SK-N-SH (cell line): ENCODE measurements around the gene SUV39H2. TPM values are rescaled to one million over a fixed set of nuclear protein-coding genes. Genes with fewer than 3 reads are reported as not detected.
A peak's percentile ranks its signal among the peaks of the same experiment; 100 is the strongest.

ENCODE experiments used
- CTCF ChIA-PET: fragments of 300-600, 350-600 bp; formaldehyde crosslinking; extraction: SDS; loops from one replicate; lab custom pipeline; 2021; lab: Yijun Ruan, JAX
- POLR2A ChIA-PET: fragments of 350-600 bp; sonication (Branson Sonifier 250); formaldehyde crosslinking; extraction: SDS; loops from one replicate; lab custom pipeline; 2020; ENCODE audit warnings: antibody characterized with exemption, inconsistent platforms; lab: Yijun Ruan, JAX
- DNase-seq: peaks from one replicate; pipeline ENCODE4 v3.0.0; 2012
- H2AFZ ChIP-seq: fragments of 200-600 bp; sonication (generic); 2 replicates; pipeline ENCODE4 v1.8.1; 2016; ENCODE audit warnings: antibody characterized with exemption, mild to moderate bottlenecking, low read depth
- H3F3A ChIP-seq: fragments of 200-600 bp; sonication (generic); replicated peaks from 2 replicates; pipeline ENCODE3; 2016; ENCODE audit warnings: antibody characterized with exemption, mild to moderate bottlenecking; ENCODE audit not compliant: insufficient read depth
- H3K27ac ChIP-seq, 2 experiments: fragments of 200-500 bp in 1 of 2; fragments of 200-600 bp in 1 of 2; sonication (Bioruptor generic) in 1 of 2; sonication (generic), shearing (Covaris generic) in 1 of 2; 2 replicates each; pipeline versions ENCODE4 v1.5.1 to v1.6.1; 2014 to 2016; ENCODE audit warnings: low read depth in 2 of 2, inconsistent platforms in 1 of 2, low read length in 1 of 2, mild to moderate bottlenecking in 1 of 2, mixed read lengths in 1 of 2
- H3K27me3 ChIP-seq: fragments of 200-600 bp; sonication (generic), shearing (Covaris generic); 2 replicates; pipeline ENCODE4 v1.6.1; 2016; ENCODE audit warnings: mixed run types; ENCODE audit not compliant: insufficient read depth
- H3K36me3 ChIP-seq, 2 experiments: fragments of 200-500 bp in 1 of 2; fragments of 200-600 bp in 1 of 2; sonication (Bioruptor generic) in 1 of 2; sonication (generic) in 1 of 2; replicated peaks in 1 of 2; 2 replicates each; pipeline versions ENCODE3 to v1.5.1; 2014 to 2016; ENCODE audit warnings: low read length in 1 of 2, mild to moderate bottlenecking in 1 of 2; ENCODE audit not compliant: insufficient read depth in 2 of 2, control insufficient read depth in 1 of 2
- H3K4me1 ChIP-seq, 2 experiments: fragments of 200-500 bp in 1 of 2; fragments of 200-600 bp in 1 of 2; sonication (Bioruptor generic) in 1 of 2; sonication (generic), shearing (Covaris generic) in 1 of 2; 2 replicates each; pipeline versions ENCODE4 v1.5.1 to v1.6.1; 2014 to 2016; ENCODE audit warnings: low read depth in 1 of 2, low read length in 1 of 2, mixed run types in 1 of 2; ENCODE audit not compliant: insufficient read depth in 2 of 2, control insufficient read depth in 1 of 2
- H3K4me2 ChIP-seq: fragments of 200-600 bp; sonication (generic), shearing (Covaris generic); 2 replicates; pipeline ENCODE4 v1.6.1; 2017; ENCODE audit warnings: mixed run types
- H3K4me3 ChIP-seq, 2 experiments: fragments of 200-500 bp in 1 of 2; fragments of 200-600 bp in 1 of 2; sonication (Bioruptor generic) in 1 of 2; sonication (generic), shearing (Covaris generic) in 1 of 2; 2 replicates each; pipeline versions ENCODE4 v1.5.1 to v1.8.1; 2014 to 2016; ENCODE audit warnings: low read depth in 2 of 2, inconsistent platforms in 1 of 2, low read length in 1 of 2, mild to moderate bottlenecking in 1 of 2, mixed read lengths in 1 of 2, moderate library complexity in 1 of 2
- H3K79me2 ChIP-seq: fragments of 200-600 bp; sonication (generic); 2 replicates; pipeline ENCODE4 v1.8.1; 2017; ENCODE audit warnings: mild to moderate bottlenecking; ENCODE audit not compliant: insufficient read depth
- H3K9ac ChIP-seq: fragments of 200-600 bp; sonication (generic); 2 replicates; pipeline ENCODE4 v1.6.1; 2017; ENCODE audit warnings: mixed run types
- H3K9me2 ChIP-seq: fragments of 200-600 bp; sonication (generic); 2 replicates; pipeline ENCODE4 v1.6.1; 2017; ENCODE audit warnings: mixed run types
- H3K9me3 ChIP-seq: fragments of 200-600 bp; sonication (generic); 2 replicates; pipeline ENCODE4 v1.6.1; 2017; ENCODE audit warnings: mixed run types, mild to moderate bottlenecking, moderate library complexity
- H4K20me1 ChIP-seq: fragments of 200-600 bp; sonication (generic); 2 replicates; pipeline ENCODE4 v1.6.1; 2017; ENCODE audit warnings: mild to moderate bottlenecking, mixed run types; ENCODE audit not compliant: insufficient read depth
- FOXJ3 ChIP-seq: sonication (generic); formaldehyde crosslinking; IDR thresholded peaks from 2 replicates; pipeline ENCODE4 v1.5.1; 2020; ENCODE audit warnings: mild to moderate bottlenecking, missing genetic modification reagents
- GABPA ChIP-seq: IDR thresholded peaks from 2 replicates; pipeline ENCODE4 v1.4.0; 2012; ENCODE audit warnings: low read depth, mild to moderate bottlenecking
- MAX ChIP-seq: IDR thresholded peaks from 2 replicates; pipeline ENCODE4 v1.4.0; 2012; ENCODE audit warnings: low read depth
- MEF2A ChIP-seq: IDR thresholded peaks from 2 replicates; pipeline ENCODE4 v1.4.0; 2012; ENCODE audit warnings: low read depth, borderline replicate concordance
- MXI1 ChIP-seq: IDR thresholded peaks from 2 replicates; pipeline ENCODE4 v1.6.1; 2012; ENCODE audit warnings: mild to moderate bottlenecking, low read depth, low read length, improper control_type of control experiment
- PBX3 ChIP-seq: IDR thresholded peaks from 2 replicates; pipeline ENCODE4; 2012
- RAD21 ChIP-seq: IDR thresholded peaks from 2 replicates; pipeline ENCODE4 v1.6.1; 2012; ENCODE audit warnings: mild to moderate bottlenecking, low read length
- RFX5 ChIP-seq: IDR thresholded peaks from 2 replicates; pipeline ENCODE4 v1.6.1; 2012; ENCODE audit warnings: mild to moderate bottlenecking, improper control_type of control experiment, low read length
- RXRA ChIP-seq: IDR thresholded peaks from 2 replicates; pipeline ENCODE4 v1.4.0; 2012; ENCODE audit warnings: low read depth, mild to moderate bottlenecking, borderline replicate concordance
- USF2 ChIP-seq: fragments of 150-350 bp; IDR thresholded peaks from 2 replicates; pipeline ENCODE4 v1.6.1; 2017; ENCODE audit warnings: antibody characterized with exemption, low read length, low read depth, borderline replicate concordance
- WGBS: methylation state at CpG from one replicate; pipeline ENCODE4 v1.1.6; 2017; ENCODE audit warnings: low lambda C conversion rate; 5-methylcytosine and 5-hydroxymethylcytosine counted together
- polyA plus RNA-seq, 3 experiments: library from polyadenylated mRNA; depleted of rRNA; stranded (reverse); fragments of >200 nt; gene quantifications; 2 replicates each; pipeline ENCODE4 v1.2.3, GENCODE V29; 2012

The SUV39H2 gene
- polyA plus RNA-seq, 1 of the 3 experiments (the other 2 are of a cell fraction) = 4.6 TPM

- H3K9me3 ChIP-seq = no peaks in the 10 kb centered on the region
- H3K36me3 ChIP-seq = peaks cover 9 to 11% of the 10 kb centered on the region in 2 experiments
- CTCF ChIA-PET = no interaction called here
- H3K9ac ChIP-seq = peak overlapping the region; percentile 90; the same call in 1 of the 2 replicates
- TF ChIP-seq RAD21 (no peak), RXRA (no peak), FOXJ3 (CRISPR knock-in tag) (no peak), USF2 (no peak), GABPA (no peak), PBX3 (no peak), MEF2A (no peak)
- no peak overlapping the region for H2AFZ ChIP-seq
- peak overlapping the region; percentile 4 to 88; a peak in 2 of 4 replicates for H3K4me3 ChIP-seq
- no peaks in the 10 kb centered on the region for H4K20me1 ChIP-seq
- H3K4me2 ChIP-seq = peak overlapping the region; percentile 91
- H3K27me3 ChIP-seq = no peaks in the 10 kb centered on the region
- no peak for DNase-seq
- no peak overlapping the region; a peak in 1 of 4 replicates for H3K27ac ChIP-seq
- over 99% methylated on average over 9 of the region's 9 CpGs for WGBS
- H3K79me2 ChIP-seq = peaks cover 62% of the 10 kb centered on the region
- POLR2A ChIA-PET = interaction anchor here (2.8 kb wide), 1 partner anchor 38 kb away, joined by 36 read pairs; the partner anchor contains the start of genes CDNF, HSPA14 and MSANTD7
- H3F3A ChIP-seq = peaks cover 15% of the 10 kb centered on the region
- no peaks in the 10 kb centered on the region for H3K9me2 ChIP-seq
- H3K4me1 ChIP-seq = peaks cover 18 to 19% of the 10 kb centered on the region in 2 experiments; a peak in 3 of 4 replicates
These were observed 1.9 kb upstream of the SUV39H2 start for GRCh38 chr10:14876764-14877163.

- POLR2A ChIA-PET = interaction anchor here (0.8 to 2.8 kb wide), 5 partner anchors 9 to 80 kb away, joined by 3 to 36 read pairs (median 12); partner anchors contain the start of genes CDNF, DCLRE1C, HSPA14 and MEIG1
- H2AFZ ChIP-seq = peak overlapping the region; percentile 25; the same call in 1 of the 2 replicates
These were observed 660 bp downstream of the SUV39H2 start for GRCh38 chr10:14879124-14879927.

More at GRCh38 chr10:14879124-14879927, 660 bp downstream of the SUV39H2 start:
- H3K27me3 ChIP-seq = no peaks in the 10 kb centered on the region
- peaks cover 87% of the 10 kb centered on the region for H3K79me2 ChIP-seq
- H3K9me2 ChIP-seq = no peaks in the 10 kb centered on the region
- H3K9ac ChIP-seq = peak overlapping the region; percentile 90
- H3K4me2 ChIP-seq = peak overlapping the region; percentile 80
- peaks cover 18 to 19% of the 10 kb centered on the region in 2 experiments; a peak in 3 of 4 replicates for H3K4me1 ChIP-seq
- H3K36me3 ChIP-seq = peaks cover 4 to 14% of the 10 kb centered on the region in 2 experiments
- TF ChIP-seq RFX5 = no peak
- peak; percentile 14; the same call in 1 of the 2 replicates for TF ChIP-seq MAX
- TF ChIP-seq MXI1 = peak; percentile 61; the same call in 1 of the 2 replicates
- TF ChIP-seq USF2 = no peak
- TF ChIP-seq, all 33 proteins: peak for 2
- Histone ChIP-seq H4K20me1 (no peaks in the 10 kb centered on the region), H3K9me3 (no peaks in the 10 kb centered on the region), H3K27ac (peak overlapping the region; percentile 64 to 94), H3K4me3 (peak overlapping the region; percentile 88 to 97), H3F3A (no peaks in the 10 kb centered on the region)
- under 1% methylated on average over 26 of the region's 60 CpGs for WGBS
- DNase-seq = no peak
- CTCF ChIA-PET = interaction anchor here (0.8 to 1.7 kb wide), 4 partner anchors 10 to 382 kb away, joined by 3 to 8 read pairs (median 4); partner anchors contain the start of genes CDNF, HSPA14 and MSANTD7
